Articular chondrocyte of knee joint (primary cell): Measurements from ENCODE around the gene SLC22A8. TPM values are rescaled to one million over a fixed set of nuclear protein-coding genes. Genes with fewer than 3 reads are reported as not detected.

Experiments
- total RNA-seq: library from RNA; depleted of rRNA; stranded (reverse); fragments of >200 nt; gene quantifications from 2 replicates; pipeline ENCODE4 v1.2.3, GENCODE V29; 2012

SLC22A8 gene, protein sequence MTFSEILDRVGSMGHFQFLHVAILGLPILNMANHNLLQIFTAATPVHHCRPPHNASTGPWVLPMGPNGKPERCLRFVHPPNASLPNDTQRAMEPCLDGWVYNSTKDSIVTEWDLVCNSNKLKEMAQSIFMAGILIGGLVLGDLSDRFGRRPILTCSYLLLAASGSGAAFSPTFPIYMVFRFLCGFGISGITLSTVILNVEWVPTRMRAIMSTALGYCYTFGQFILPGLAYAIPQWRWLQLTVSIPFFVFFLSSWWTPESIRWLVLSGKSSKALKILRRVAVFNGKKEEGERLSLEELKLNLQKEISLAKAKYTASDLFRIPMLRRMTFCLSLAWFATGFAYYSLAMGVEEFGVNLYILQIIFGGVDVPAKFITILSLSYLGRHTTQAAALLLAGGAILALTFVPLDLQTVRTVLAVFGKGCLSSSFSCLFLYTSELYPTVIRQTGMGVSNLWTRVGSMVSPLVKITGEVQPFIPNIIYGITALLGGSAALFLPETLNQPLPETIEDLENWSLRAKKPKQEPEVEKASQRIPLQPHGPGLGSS
- not detected in 2 replicates for total RNA-seq

DNA sequence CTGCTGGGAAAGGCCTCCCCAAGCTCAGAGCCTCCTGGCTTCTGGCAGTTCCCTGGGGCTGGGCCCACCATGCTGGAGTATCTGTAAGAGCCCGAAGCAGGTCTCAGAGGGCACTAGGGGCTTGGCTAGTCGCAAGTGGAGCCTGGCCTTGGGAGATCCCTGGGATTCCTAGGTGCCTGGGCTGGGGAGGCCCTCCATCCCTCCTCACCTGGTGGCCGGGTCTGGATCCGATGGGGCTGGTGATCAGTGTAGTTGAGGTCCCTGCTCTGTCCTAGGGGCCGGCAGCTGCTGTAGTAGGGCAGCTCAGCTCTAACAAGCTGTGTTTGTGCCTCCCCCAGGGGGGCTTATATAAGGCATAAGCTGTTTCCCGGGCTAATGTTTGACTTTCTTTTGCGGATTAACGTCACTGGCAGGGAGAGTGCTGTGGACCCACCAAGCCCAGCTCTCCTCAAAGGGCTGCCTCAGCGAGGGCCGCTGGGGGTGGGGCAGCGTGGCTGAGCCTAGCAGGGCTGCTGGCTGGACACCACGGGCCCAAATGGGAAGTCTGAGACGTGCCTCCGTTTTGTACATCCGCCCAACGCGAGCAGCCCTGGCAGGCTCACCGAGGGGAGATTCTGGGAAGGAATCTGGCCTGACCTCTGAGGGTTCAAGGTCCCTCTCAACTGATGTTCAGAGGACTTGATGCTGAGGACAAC is at the start of gene SLC22A8:
SLC22A8 (minus strand) TSS at position 321 of the 695 bp plus-strand sequence. CDS start 883 bp downstream, outside the sequence.

GRCh38 chr11:62984451-62984991 is 31.1 kb downstream of the SLC22A8 start, which contains the start of gene SLC22A6:
Gene SLC22A6, minus strand, starts transcription at chr11:62984967. Its CDS starts 277 bp downstream, at chr11:62984690.

Other genes starting within 250 kb of the SLC22A8 start
- 10.8 and 13.7 TPM in 2 replicates for gene TAF6L, start 244.4 kb downstream of the SLC22A8 start, total RNA-seq
- 33.9 and 41.3 TPM in 2 replicates for gene TMEM179B, start 228.4 kb downstream of the SLC22A8 start, total RNA-seq
- gene TMEM223, start 223.8 kb downstream of the SLC22A8 start, total RNA-seq, result 9.4 and 10.1 TPM in 2 replicates
- gene NXF1, start 210.4 kb downstream of the SLC22A8 start, total RNA-seq, result 35.2 and 35.7 TPM in 2 replicates
- gene STX5, start 183.8 kb downstream of the SLC22A8 start, total RNA-seq, result 35.0 and 37.1 TPM in 2 replicates
- gene TEX54, start 183.0 kb downstream of the SLC22A8 start, total RNA-seq, result not detected in 2 replicates
- 23.8 and 26.1 TPM in 2 replicates for gene WDR74, start 176.3 kb downstream of the SLC22A8 start, total RNA-seq
- 198 and 208 TPM in 2 replicates for gene SLC3A2, start 134.9 kb downstream of the SLC22A8 start, total RNA-seq
- gene CHRM1, start 94.5 kb downstream of the SLC22A8 start, total RNA-seq, result not detected in 2 replicates
- not detected in 2 replicates for gene SLC22A6, start 30.9 kb downstream of the SLC22A8 start, total RNA-seq
- not detected in 2 replicates for gene SLC22A24, start 128.4 kb upstream of the SLC22A8 start, total RNA-seq
- not detected in 2 replicates for gene SLC22A25, start 227.8 kb upstream of the SLC22A8 start, total RNA-seq